HG03139 (cell line): Measurements from ENCODE around the gene EGLN2.
"Not testable (repeated sequence)": the region's sequence is repeated elsewhere in the genome, so short reads cannot be mapped to it uniquely, and the experiment has no call there.

Experiments
- ATAC-seq: cut with Tn5 transposase; IDR thresholded peaks from one replicate; pipeline ENCODE4 v1.9.1; 2021; ENCODE audit not compliant: unreplicated experiment

The EGLN2 gene

GRCh38 chr19:40798683-40799557, at the start of gene EGLN2:
Gene EGLN2, plus strand, starts transcription at chr19:40799191. Its CDS starts 1,382 bp downstream, at chr19:40800573.
- ATAC-seq, result peak; percentile 65

- ATAC-seq, result peak; percentile 78
Observed at GRCh38 chr19:40750058-40750873, 48.7 kb upstream of the EGLN2 start, which contains the start of gene ACTMAP. Gene ACTMAP, minus strand, starts transcription at chr19:40750477. Its CDS starts 674 bp downstream, at chr19:40749803.

- peak; percentile 52 for ATAC-seq
Observed at GRCh38 chr19:40750874-40751537, 48.0 kb upstream of the EGLN2 start, which contains the start of gene SNRPA. Gene SNRPA, plus strand, starts transcription at chr19:40751203. Its CDS starts 206 bp downstream, at chr19:40751409.

GRCh38 chr19:40752257-40752781, 46.7 kb upstream of the EGLN2 start:
- no peak for ATAC-seq

GRCh38 chr19:40754611-40755247, 44.3 kb upstream of the EGLN2 start:
- ATAC-seq, result no peak

GRCh38 chr19:40755248-40755624, 43.8 kb upstream of the EGLN2 start:
- no peak for ATAC-seq

DNA sequence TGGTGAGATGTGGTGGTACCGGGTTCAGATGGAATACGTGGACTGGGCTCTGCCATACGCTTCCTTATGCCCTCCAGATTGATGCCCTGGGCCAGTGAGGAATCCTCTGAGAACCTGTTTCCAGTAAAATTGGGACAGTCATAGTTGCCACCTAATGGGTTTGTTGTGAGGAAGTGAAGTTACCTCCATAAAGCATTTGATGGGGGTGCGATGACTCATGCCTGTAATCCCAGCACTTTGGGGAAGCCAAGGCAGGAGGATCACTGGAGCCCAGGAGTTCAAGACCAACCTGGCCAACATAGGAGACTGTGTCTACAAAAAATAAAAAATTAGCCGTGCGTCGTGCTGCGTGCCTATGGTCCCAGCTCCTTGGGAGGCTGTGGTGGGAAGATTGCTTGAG, 43.2 kb upstream of the EGLN2 start:
- no peak for ATAC-seq

- ATAC-seq, result no peak
Observed at GRCh38 chr19:40756502-40757110, 42.4 kb upstream of the EGLN2 start.

- no peak for ATAC-seq
Observed at GRCh38 chr19:40758491-40758890, 40.5 kb upstream of the EGLN2 start.

DNA sequence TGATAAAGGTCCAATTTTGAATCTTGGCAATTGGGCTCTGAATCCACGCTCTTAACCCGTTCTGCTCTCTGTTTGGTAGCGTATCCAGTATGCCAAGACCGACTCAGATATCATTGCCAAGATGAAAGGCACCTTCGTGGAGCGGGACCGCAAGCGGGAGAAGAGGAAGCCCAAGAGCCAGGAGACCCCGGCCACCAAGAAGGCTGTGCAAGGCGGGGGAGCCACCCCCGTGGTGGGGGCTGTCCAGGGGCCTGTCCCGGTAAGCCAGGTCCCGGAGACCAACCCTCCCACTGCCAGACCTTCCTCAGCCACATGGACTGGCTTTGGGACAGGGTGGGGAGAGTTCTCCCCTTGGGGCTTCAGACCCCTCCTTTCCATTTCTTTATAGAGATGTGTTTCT, 39.6 kb upstream of the EGLN2 start:
- ATAC-seq, result no peak

DNA sequence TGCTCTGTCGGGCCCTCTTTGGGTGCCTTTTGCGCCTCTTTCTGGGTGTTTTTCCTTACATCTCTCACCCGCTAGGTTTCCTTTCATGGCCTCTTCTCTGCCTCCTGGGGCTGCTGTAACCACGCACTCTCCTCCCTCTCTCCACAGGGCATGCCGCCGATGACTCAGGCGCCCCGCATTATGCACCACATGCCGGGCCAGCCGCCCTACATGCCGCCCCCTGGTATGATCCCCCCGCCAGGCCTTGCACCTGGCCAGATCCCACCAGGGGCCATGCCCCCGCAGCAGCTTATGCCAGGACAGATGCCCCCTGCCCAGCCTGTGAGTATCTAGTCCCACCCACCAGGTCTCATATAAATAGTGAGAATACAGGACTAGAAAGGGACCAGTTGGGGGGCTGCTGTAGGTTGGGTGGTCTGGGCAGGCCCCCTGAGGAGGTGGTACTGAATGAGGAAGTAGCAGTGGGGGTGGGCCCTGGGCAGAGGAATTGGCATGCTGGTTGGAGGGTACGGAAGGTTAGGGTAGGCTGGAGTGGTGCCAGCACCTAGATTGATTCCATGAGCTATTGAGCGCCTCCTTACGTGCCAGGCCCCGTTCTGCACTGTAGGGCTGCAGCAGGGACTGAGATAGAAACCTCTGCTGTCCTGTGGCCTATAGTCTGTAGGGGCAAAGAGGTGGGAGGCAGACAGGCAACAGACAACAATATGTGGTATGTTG, 36.1 kb upstream of the EGLN2 start:
- ATAC-seq, result no peak

DNA sequence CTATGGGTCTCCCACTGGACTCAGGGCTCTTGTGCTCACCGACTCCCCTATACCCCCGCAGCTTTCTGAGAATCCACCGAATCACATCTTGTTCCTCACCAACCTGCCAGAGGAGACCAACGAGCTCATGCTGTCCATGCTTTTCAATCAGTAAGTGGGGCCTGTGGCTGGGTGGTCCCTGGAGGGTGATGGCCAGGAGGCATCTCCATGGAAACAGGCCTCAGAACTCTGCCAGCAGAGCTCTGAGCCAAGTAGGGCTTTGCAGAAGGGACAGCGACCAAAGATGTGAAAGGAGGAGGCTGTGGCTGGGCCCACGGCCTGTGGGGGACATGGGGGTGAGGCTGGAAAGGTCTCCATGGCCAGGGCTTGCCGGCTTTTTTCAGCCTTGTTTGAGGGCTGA, 35.5 kb upstream of the EGLN2 start:
- ATAC-seq, result no peak

GRCh38 chr19:40763963-40764362, 35.0 kb upstream of the EGLN2 start:
- no peak for ATAC-seq

GRCh38 chr19:40766385-40766784, 32.6 kb upstream of the EGLN2 start:
- not testable (repeated sequence) for ATAC-seq

DNA sequence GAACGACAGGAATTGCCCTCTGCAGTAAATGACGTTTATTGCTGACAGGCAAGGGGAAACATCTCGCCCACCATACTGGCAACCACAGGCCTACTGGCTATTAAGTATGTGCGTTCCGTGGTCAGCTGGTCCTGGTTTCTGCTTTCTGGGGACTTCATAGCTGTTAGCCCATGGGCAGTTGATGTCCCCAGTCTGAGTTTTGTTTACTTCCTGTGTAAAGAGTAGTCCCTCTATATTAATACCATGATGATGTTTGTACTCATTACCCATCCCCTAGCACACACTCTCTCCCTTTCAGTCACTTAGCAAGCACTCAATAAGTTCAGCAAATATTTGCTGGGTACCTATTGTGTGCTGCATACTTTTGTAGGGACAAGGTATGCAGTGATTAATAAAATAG, 30.1 kb upstream of the EGLN2 start:
- no peak for ATAC-seq

DNA sequence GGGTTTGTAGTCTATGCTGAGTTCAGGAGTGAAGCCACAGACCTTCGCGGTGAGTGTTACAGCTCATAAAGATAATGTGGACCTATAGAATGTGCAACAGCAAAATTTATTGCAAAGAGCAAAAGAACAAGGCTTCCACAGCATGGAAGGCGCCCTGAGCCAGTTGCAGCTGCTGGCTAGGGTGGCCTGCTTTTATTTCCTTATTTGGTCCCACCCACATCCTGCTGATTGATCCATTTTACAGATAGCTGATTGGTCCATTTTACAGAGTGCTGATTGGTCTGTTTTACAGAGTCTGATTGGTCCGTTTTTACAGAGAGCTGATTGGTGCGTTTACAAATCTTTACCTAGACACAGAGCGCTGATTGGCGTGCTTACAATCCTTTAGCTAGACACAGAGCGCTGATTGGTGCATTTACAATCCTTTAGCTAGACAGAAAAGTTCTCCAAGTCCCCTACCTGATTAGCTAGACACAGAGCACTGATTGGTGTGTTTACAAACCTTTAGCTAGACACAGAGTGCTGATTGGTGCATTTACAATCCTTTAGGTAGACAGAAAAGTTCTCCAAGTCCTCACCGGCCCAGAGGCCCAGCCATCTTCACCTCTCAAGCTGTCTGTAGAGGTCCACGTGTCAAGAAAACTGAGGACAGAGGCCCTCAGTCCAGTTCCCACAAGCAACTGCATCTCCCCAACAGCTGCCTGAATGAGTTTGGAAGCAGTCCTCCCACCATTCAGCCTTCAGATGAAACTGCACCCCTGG, 27.7 kb upstream of the EGLN2 start:
- not testable (repeated sequence) for ATAC-seq

- no peak for ATAC-seq
Observed at GRCh38 chr19:40774916-40775631, 23.9 kb upstream of the EGLN2 start, which contains the start of gene MIA. Gene MIA, plus strand, starts transcription at chr19:40775521. Its CDS starts 22 bp downstream, at chr19:40775543.

- ATAC-seq, result no peak
Observed at GRCh38 chr19:40775632-40776022, 23.4 kb upstream of the EGLN2 start.
